Kidney (tissue), 14 donors: ENCODE results near the gene REXO4. TPM values are rescaled to one million over a fixed set of nuclear protein-coding genes. Genes with fewer than 3 reads are reported as not detected.

ENCODE experiments used
- DNase-seq, 5 donors: peaks; one replicate each; pipeline ENCODE4 v3.0.0-alpha.2; 2013 to 2020
- FAIRE-seq: peaks from 2 replicates; lab custom pipeline; 2012; peaks lifted over from hg19 to GRCh38; lab: Jason Lieb, UNC
- H3K27ac ChIP-seq, 2 donors: one replicate each; pipeline ENCODE4 v1.7.0; 2013; ENCODE audit warnings: low read depth in 2 of 2, low read length in 2 of 2, inconsistent platforms in 1 of 2
- H3K27me3 ChIP-seq: one replicate; pipeline ENCODE4 v1.7.1; 2013; ENCODE audit warnings: low read length, inconsistent platforms; ENCODE audit not compliant: control insufficient read depth, insufficient read depth
- H3K36me3 ChIP-seq, 3 donors: one replicate each; pipeline versions ENCODE4 v1.7.0 to v1.7.1; 2013; ENCODE audit warnings: low read length in 3 of 3, control low read depth in 1 of 3, inconsistent platforms in 1 of 3; ENCODE audit not compliant: insufficient read depth in 3 of 3, control insufficient read depth in 2 of 3
- H3K4me1 ChIP-seq, 3 donors: one replicate each; pipeline versions ENCODE4 v1.7.0 to v1.7.1; 2013; ENCODE audit warnings: low read length in 3 of 3, inconsistent platforms in 1 of 3, low read depth in 1 of 3; ENCODE audit not compliant: control insufficient read depth in 2 of 3, insufficient read depth in 2 of 3
- H3K4me3 ChIP-seq, 3 donors: one replicate each; pipeline versions ENCODE4 v1.7.0 to v1.8.1; 2013; ENCODE audit warnings: low read length in 3 of 3, control low read depth in 1 of 3, inconsistent platforms in 1 of 3
- H3K9ac ChIP-seq, 3 donors: one replicate each; pipeline versions ENCODE4 v1.7.0 to v1.7.1; 2013; ENCODE audit warnings: low read length in 3 of 3, control low read depth in 1 of 3, inconsistent platforms in 1 of 3
- H3K9me3 ChIP-seq, 3 donors: one replicate each; pipeline versions ENCODE4 v1.7.0 to v1.7.1; 2013; ENCODE audit warnings: low read length in 3 of 3, control low read depth in 1 of 3, inconsistent platforms in 1 of 3; ENCODE audit not compliant: control insufficient read depth in 2 of 3, insufficient read depth in 1 of 3
- CTCF ChIP-seq: IDR thresholded peaks from 3 replicates; pipeline ENCODE4 v1.5.1; 2012; ENCODE audit warnings: mild to moderate bottlenecking, moderate library complexity, borderline replicate concordance; ENCODE audit not compliant: insufficient read depth; ENCODE audit errors: extremely low read depth
- intact Hi-C: fragments of 100-400 bp; cut with DNase I; formaldehyde crosslinking; loops from one replicate; pipeline ENCODE4 v1.11.1; 2022
- polyA plus RNA-seq: library from polyadenylated mRNA; stranded (reverse); fragments of 350-450 nt; fragmentation: Illumina TruSeq; extraction: RNeasy Lipid Tissue Mini Kit (QIAGEN cat#74804); gene quantifications from one replicate; pipeline ENCODE4 v1.2.3, GENCODE V29; 2014; ENCODE audit warnings: low read depth, low replicate concordance; ENCODE audit not compliant: insufficient read depth
- total RNA-seq: library from RNA; stranded (reverse); fragmentation: NEBNext Ultra II Directional; extraction: Animal tissue kit (Norgen Biotek cat#: 25700); gene quantifications from one replicate; pipeline ENCODE4 v1.2.1, GENCODE V29; 2021
- donor health status: control.
- donor health status: control.
- donor health status: control.
- donor health status: control.
- donor health status: control.
- donor health status: DM: yes; HTN: yes; CAD: no.
- donor health status: Normal renal cell carcinoma (clear cell type).

The REXO4 gene
- total and polyA plus RNA-seq, 2 donors from 2014 or later, result 17.5 to 18.6 TPM

- H3K9me3 ChIP-seq, result no peaks in the 10 kb centered on the region
- no peaks in the 10 kb centered on the region for H3K27me3 ChIP-seq
- intact Hi-C loops, result no loop called here
- H3K4me3 ChIP-seq, result no peak overlapping the region
- DNase-seq, result no peak
- no peak overlapping the region for H3K9ac ChIP-seq
- no peak for FAIRE-seq
- H3K27ac ChIP-seq, result no peak overlapping the region
- H3K36me3 ChIP-seq, result no peaks in the 10 kb centered on the region
- no peak for TF ChIP-seq CTCF
- H3K4me1 ChIP-seq, result no peaks in the 10 kb centered on the region
Observed at GRCh38 chr9:133443248-133443647, 25.4 kb upstream of the REXO4 start.

- Histone ChIP-seq H3K9me3 (no peaks in the 10 kb centered on the region), H3K27me3 (no peaks in the 10 kb centered on the region), H3K9ac (no peak overlapping the region), H3K36me3 (no peaks in the 10 kb centered on the region), H3K27ac (no peak overlapping the region), H3K4me3 (no peak overlapping the region), H3K4me1 (no peaks in the 10 kb centered on the region)
- TF ChIP-seq CTCF, result no peak
- FAIRE-seq (no peak), DNase-seq (no peak)
- intact Hi-C loops, result no loop called here
Observed at GRCh38 chr9:133441571-133441970, 23.8 kb upstream of the REXO4 start.

DNA sequence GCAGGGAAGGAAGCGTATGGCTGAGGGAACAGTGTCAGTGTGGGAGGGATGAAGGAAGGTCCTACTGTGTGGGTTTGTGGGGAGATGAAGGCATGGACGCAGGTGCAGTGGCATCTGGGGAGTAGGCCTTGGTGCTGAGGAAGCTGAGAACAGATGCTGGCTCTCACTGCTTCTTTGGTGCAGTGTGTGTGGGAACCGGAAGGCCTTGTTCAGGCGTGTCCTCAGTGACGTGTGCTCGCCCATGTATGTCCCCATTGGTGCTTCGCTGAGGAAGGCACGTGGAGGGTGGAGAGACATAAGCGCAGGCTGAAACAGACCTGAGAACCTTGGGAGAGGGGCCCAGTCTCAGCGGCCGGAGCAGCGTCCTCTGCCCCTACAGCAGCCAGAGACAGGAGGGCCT, 23.1 kb upstream of the REXO4 start:
- H3K27me3 ChIP-seq, result no peaks in the 10 kb centered on the region
- H3K9me3 ChIP-seq, result no peaks in the 10 kb centered on the region
- intact Hi-C loops, result no loop called here
- H3K4me1 ChIP-seq, result no peaks in the 10 kb centered on the region
- no peak overlapping the region for H3K27ac ChIP-seq
- no peak overlapping the region for H3K4me3 ChIP-seq
- H3K9ac ChIP-seq, result no peak overlapping the region
- H3K36me3 ChIP-seq, result no peaks in the 10 kb centered on the region
- DNase-seq (no peak), FAIRE-seq (no peak)
- TF ChIP-seq CTCF, result no peak

- Histone ChIP-seq H3K36me3 (no peaks in the 10 kb centered on the region), H3K9me3 (no peaks in the 10 kb centered on the region), H3K9ac (no peak overlapping the region), H3K27me3 (no peaks in the 10 kb centered on the region), H3K4me3 (no peak overlapping the region), H3K27ac (no peak overlapping the region), H3K4me1 (no peaks in the 10 kb centered on the region)
- TF ChIP-seq CTCF, result no peak
- intact Hi-C loops, result no loop called here
- DNase-seq, result no peak
- no peak for FAIRE-seq
Observed at GRCh38 chr9:133439337-133439736, 21.5 kb upstream of the REXO4 start.
